ENCODE results near the gene RNF220.
"Not testable (repeated sequence)": the region's sequence is repeated elsewhere in the genome, so short reads cannot be mapped to it uniquely, and the experiment has no call there.

The RNF220 gene

GRCh38 chr1:44484155-44484688 is 79.2 kb downstream of the RNF220 start:
- no peak overlapping the region for H3K27ac Mint-ChIP-seq
- no peaks in the 10 kb centered on the region for H3K4me1 Mint-ChIP-seq (ENCODE audit: low read depth)

GRCh38 chr1:44485229-44485933 is 80.3 kb downstream of the RNF220 start:
- Mint-ChIP-seq H3K4me3 (no peak overlapping the region), H3K27ac (no peak overlapping the region)

More at GRCh38 chr1:44484155-44484688, 79.2 kb downstream of the RNF220 start:
- H3K4me3 Mint-ChIP-seq, result no peak overlapping the region
- no peaks in the 10 kb centered on the region for H3K9me3 Mint-ChIP-seq
- H3K27me3 Mint-ChIP-seq (ENCODE audit: low read depth), result peaks cover 33% of the 10 kb centered on the region
- H3K36me3 Mint-ChIP-seq (ENCODE audit: low read depth), result no peaks in the 10 kb centered on the region

GRCh38 chr1:44485934-44486460 is 80.9 kb downstream of the RNF220 start:
- Mint-ChIP-seq H3K27me3 (ENCODE audit: low read depth) (peaks cover 27% of the 10 kb centered on the region), H3K4me3 (no peak overlapping the region), H3K36me3 (ENCODE audit: low read depth) (no peaks in the 10 kb centered on the region), H3K4me1 (ENCODE audit: low read depth) (no peaks in the 10 kb centered on the region), H3K27ac (no peak overlapping the region), H3K9me3 (no peaks in the 10 kb centered on the region)

More at GRCh38 chr1:44485229-44485933, 80.3 kb downstream of the RNF220 start:
- H3K36me3 Mint-ChIP-seq (ENCODE audit: low read depth), result no peaks in the 10 kb centered on the region
- H3K9me3 Mint-ChIP-seq, result no peaks in the 10 kb centered on the region
- H3K4me1 Mint-ChIP-seq (ENCODE audit: low read depth), result no peaks in the 10 kb centered on the region
- H3K27me3 Mint-ChIP-seq (ENCODE audit: low read depth), result peaks cover 22% of the 10 kb centered on the region

- Mint-ChIP-seq H3K36me3 (ENCODE audit: low read depth) (no peaks in the 10 kb centered on the region), H3K4me1 (ENCODE audit: low read depth) (no peaks in the 10 kb centered on the region), H3K27me3 (ENCODE audit: low read depth) (peaks cover 14% of the 10 kb centered on the region), H3K9me3 (no peaks in the 10 kb centered on the region), H3K27ac (no peak overlapping the region), H3K4me3 (no peak overlapping the region)
Measured at GRCh38 chr1:44489481-44489880, 84.4 kb downstream of the RNF220 start.

- H3K27me3 Mint-ChIP-seq (ENCODE audit: low read depth), result peaks cover 6% of the 10 kb centered on the region
- no peaks in the 10 kb centered on the region for H3K9me3 Mint-ChIP-seq
- H3K27ac Mint-ChIP-seq, result no peak overlapping the region
- H3K4me3 Mint-ChIP-seq, result no peak overlapping the region
- H3K36me3 Mint-ChIP-seq (ENCODE audit: low read depth), result no peaks in the 10 kb centered on the region
- no peaks in the 10 kb centered on the region for H3K4me1 Mint-ChIP-seq (ENCODE audit: low read depth)
Measured at GRCh38 chr1:44496541-44497171, 91.6 kb downstream of the RNF220 start.

GRCh38 chr1:44497422-44498170 is 92.5 kb downstream of the RNF220 start:
- H3K4me3 Mint-ChIP-seq, result no peak overlapping the region
- H3K4me1 Mint-ChIP-seq (ENCODE audit: low read depth), result no peaks in the 10 kb centered on the region
- H3K27ac Mint-ChIP-seq, result no peak overlapping the region
- H3K27me3 Mint-ChIP-seq (ENCODE audit: low read depth), result peaks cover 6% of the 10 kb centered on the region
- no peaks in the 10 kb centered on the region for H3K9me3 Mint-ChIP-seq
- no peaks in the 10 kb centered on the region for H3K36me3 Mint-ChIP-seq (ENCODE audit: low read depth)

- H3K4me1 Mint-ChIP-seq (ENCODE audit: low read depth), result no peaks in the 10 kb centered on the region
- H3K36me3 Mint-ChIP-seq (ENCODE audit: low read depth), result no peaks in the 10 kb centered on the region
- H3K27me3 Mint-ChIP-seq (ENCODE audit: low read depth), result peaks cover 6% of the 10 kb centered on the region
- H3K27ac Mint-ChIP-seq, result no peak overlapping the region
- H3K9me3 Mint-ChIP-seq, result no peaks in the 10 kb centered on the region
- H3K4me3 Mint-ChIP-seq, result no peak overlapping the region
Measured at GRCh38 chr1:44499306-44499705, 94.3 kb downstream of the RNF220 start.

GRCh38 chr1:44500181-44501046 is 95.4 kb downstream of the RNF220 start:
- Mint-ChIP-seq H3K4me1 (ENCODE audit: low read depth) (no peaks in the 10 kb centered on the region), H3K4me3 (no peak overlapping the region), H3K27ac (no peak overlapping the region), H3K9me3 (no peaks in the 10 kb centered on the region), H3K36me3 (ENCODE audit: low read depth) (no peaks in the 10 kb centered on the region), H3K27me3 (ENCODE audit: low read depth) (peaks cover 9% of the 10 kb centered on the region)

GRCh38 chr1:44501047-44501890 is 96.2 kb downstream of the RNF220 start:
- no peak overlapping the region for H3K4me3 Mint-ChIP-seq
- no peaks in the 10 kb centered on the region for H3K36me3 Mint-ChIP-seq (ENCODE audit: low read depth)
- no peaks in the 10 kb centered on the region for H3K4me1 Mint-ChIP-seq (ENCODE audit: low read depth)
- H3K27me3 Mint-ChIP-seq (ENCODE audit: low read depth), result peaks cover 4% of the 10 kb centered on the region
- no peak overlapping the region for H3K27ac Mint-ChIP-seq
- no peaks in the 10 kb centered on the region for H3K9me3 Mint-ChIP-seq

- not testable (repeated sequence) for H3K27me3 Mint-ChIP-seq (ENCODE audit: low read depth); H3K36me3 Mint-ChIP-seq (ENCODE audit: low read depth)
Measured at GRCh38 chr1:44502823-44503222, 97.8 kb downstream of the RNF220 start.

GRCh38 chr1:44503625-44504024 is 98.6 kb downstream of the RNF220 start:
- Mint-ChIP-seq H3K9me3 (no peaks in the 10 kb centered on the region), H3K27ac (no peak overlapping the region), H3K4me1 (ENCODE audit: low read depth) (no peaks in the 10 kb centered on the region), H3K27me3 (ENCODE audit: low read depth) (peaks cover 4% of the 10 kb centered on the region), H3K36me3 (ENCODE audit: low read depth) (no peaks in the 10 kb centered on the region), H3K4me3 (no peak overlapping the region)

More at GRCh38 chr1:44502823-44503222, 97.8 kb downstream of the RNF220 start:
- not testable (repeated sequence) for H3K4me1 Mint-ChIP-seq (ENCODE audit: low read depth); H3K27ac Mint-ChIP-seq; H3K4me3 Mint-ChIP-seq; H3K9me3 Mint-ChIP-seq

- no peaks in the 10 kb centered on the region for H3K4me1 Mint-ChIP-seq (ENCODE audit: low read depth)
- H3K36me3 Mint-ChIP-seq (ENCODE audit: low read depth), result no peaks in the 10 kb centered on the region
- H3K9me3 Mint-ChIP-seq, result no peaks in the 10 kb centered on the region
- no peak overlapping the region for H3K27ac Mint-ChIP-seq
- peaks cover 8% of the 10 kb centered on the region for H3K27me3 Mint-ChIP-seq (ENCODE audit: low read depth)
- no peak overlapping the region for H3K4me3 Mint-ChIP-seq
Measured at GRCh38 chr1:44505210-44505993, 100.3 kb downstream of the RNF220 start.

Data from T-helper 1 cell treated with Interleukin-12 subunit alpha and Interleukin-12 subunit beta and Interleukin-4 antibody, amounts not matched to agents 30 μg/mL and 1 μg/mL, for 36 hours (primary cell).